Large intestine (tissue), 3 donors: ENCODE results near the gene NEUROG1. TPM values are rescaled to one million over a fixed set of nuclear protein-coding genes. Genes with fewer than 3 reads are reported as not detected.
"Not testable (repeated sequence)": the region's sequence is repeated elsewhere in the genome, so short reads cannot be mapped to it uniquely, and the experiment has no call there.

Source experiments
- DNase-seq, 2 donors: peaks; one replicate each; pipeline versions ENCODE4 v3.0.0 to v3.0.0-alpha.2; 2013
- H3K27ac ChIP-seq: one replicate; pipeline ENCODE4 v1.5.1; 2013; ENCODE audit warnings: low read length
- H3K27me3 ChIP-seq: 2 replicates; pipeline ENCODE4 v1.6.1; 2013; ENCODE audit warnings: low read length; ENCODE audit not compliant: control insufficient read depth, insufficient read depth
- H3K36me3 ChIP-seq: 2 replicates; pipeline ENCODE4 v1.6.1; 2013; ENCODE audit warnings: low read length; ENCODE audit not compliant: control insufficient read depth, insufficient read depth
- H3K4me1 ChIP-seq: one replicate; pipeline ENCODE4 v1.6.1; 2013; ENCODE audit warnings: low read length; ENCODE audit not compliant: control insufficient read depth, insufficient read depth
- H3K4me3 ChIP-seq: one replicate; pipeline ENCODE4 v1.5.1; 2013; ENCODE audit warnings: low read length
- H3K9me3 ChIP-seq: one replicate; pipeline ENCODE4 v1.6.1; 2013; ENCODE audit warnings: mild to moderate bottlenecking, low read depth, low read length, moderate library complexity; ENCODE audit not compliant: control insufficient read depth
- WGBS: methylation state at CpG from one replicate; pipeline ENCODE4 v1.1.5; 2013; ENCODE audit warnings: low lambda C conversion rate; ENCODE audit not compliant: insufficient coverage; 5-methylcytosine and 5-hydroxymethylcytosine counted together
- polyA plus RNA-seq: library from polyadenylated mRNA; unstranded; fragments of 120-200 nt; gene quantifications from one replicate; pipeline ENCODE4 v1.2.1, GENCODE V29; 2013

Gene NEUROG1
- polyA plus RNA-seq, 1 donor: not detected

- WGBS: 60% methylated on average over 1 of the region's 4 CpGs
Observed at GRCh38 chr5:135495531-135495930, 40.2 kb downstream of the NEUROG1 start.

DNA sequence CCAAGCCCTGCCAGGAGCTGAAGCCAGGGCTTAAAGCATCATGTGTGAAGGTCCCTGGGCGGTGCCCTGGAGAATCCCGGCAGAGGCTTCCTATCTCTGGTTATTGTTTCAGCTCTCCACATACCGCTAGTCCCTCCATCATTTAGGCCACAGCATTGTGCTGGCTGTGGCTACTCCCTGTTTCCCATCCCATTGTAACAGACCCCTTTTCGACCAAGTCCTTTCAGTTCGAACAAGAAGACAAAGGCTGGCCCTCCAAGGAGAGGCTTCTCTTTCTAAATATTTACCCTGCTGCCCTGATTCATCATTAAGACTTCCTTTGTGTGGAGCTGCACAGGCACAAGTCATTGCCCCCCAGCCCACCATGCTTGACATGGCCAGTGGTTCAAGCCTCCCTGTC is 41.6 kb downstream of the NEUROG1 start:
- WGBS: 100% methylated on average over 1 of the region's 5 CpGs
- peaks cover 11% of the 10 kb centered on the region for H3K4me1 ChIP-seq
- H3K4me3 ChIP-seq: no peak overlapping the region
- H3K36me3 ChIP-seq: no peaks in the 10 kb centered on the region
- DNase-seq: no peak
- peaks cover 5% of the 10 kb centered on the region for H3K9me3 ChIP-seq
- peaks cover 87% of the 10 kb centered on the region for H3K27me3 ChIP-seq
- H3K27ac ChIP-seq: no peak overlapping the region

More at GRCh38 chr5:135495531-135495930, 40.2 kb downstream of the NEUROG1 start:
- not testable (repeated sequence) for DNase-seq, H3K4me3 ChIP-seq, H3K9me3 ChIP-seq, H3K36me3 ChIP-seq, H3K4me1 ChIP-seq, H3K27ac ChIP-seq
- H3K27me3 ChIP-seq: peaks cover 78% of the 10 kb centered on the region

DNA sequence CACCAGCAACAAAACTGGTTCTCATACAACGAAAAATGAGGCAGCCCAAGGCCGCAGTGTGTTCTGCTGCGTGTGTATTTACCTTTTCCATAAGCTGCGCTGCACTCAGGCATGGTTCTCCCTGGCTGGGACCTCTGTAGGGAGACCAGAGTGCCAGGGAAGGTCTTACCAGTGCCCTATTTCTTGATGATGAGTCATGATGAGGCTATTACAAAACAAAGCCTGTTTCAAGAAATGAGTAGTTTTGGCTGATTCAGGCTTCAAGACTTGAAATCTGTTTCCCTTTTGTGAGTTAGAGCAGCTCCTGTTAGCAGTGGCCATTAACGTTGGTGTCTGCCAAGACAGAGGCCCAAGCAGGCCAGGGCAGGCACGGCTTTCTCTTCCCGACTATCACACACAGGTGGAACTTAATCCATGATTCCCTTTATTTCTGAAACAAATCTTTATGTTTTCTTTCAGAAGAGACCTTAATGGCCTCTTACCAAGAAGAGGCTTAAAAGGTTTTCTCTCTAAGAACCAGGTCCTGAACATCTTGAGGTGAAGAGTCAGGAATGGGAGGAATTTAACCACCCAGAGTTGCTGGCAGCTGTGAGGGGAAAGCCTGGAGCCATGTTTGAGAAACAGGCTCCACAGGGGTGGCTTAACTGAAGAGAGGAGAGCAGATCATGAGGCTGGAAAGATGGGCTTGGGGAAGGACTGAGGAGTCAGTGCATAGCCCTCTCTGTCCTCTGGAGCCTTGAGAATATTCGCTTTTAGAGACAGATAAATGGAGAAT is 42.2 kb downstream of the NEUROG1 start:
- DNase-seq: no peak
- Histone ChIP-seq H3K27me3 (peaks cover 87% of the 10 kb centered on the region), H3K4me3 (no peak overlapping the region), H3K9me3 (peaks cover 9% of the 10 kb centered on the region), H3K27ac (no peak overlapping the region), H3K36me3 (no peaks in the 10 kb centered on the region), H3K4me1 (peaks cover 17% of the 10 kb centered on the region)
- no CpG with 5 or more reads among the region's 8 CpGs for WGBS

- Histone ChIP-seq H3K4me1 (peaks cover 18% of the 10 kb centered on the region), H3K4me3 (no peak overlapping the region), H3K27ac (no peak overlapping the region), H3K27me3 (peaks cover 87% of the 10 kb centered on the region), H3K9me3 (peaks cover 10% of the 10 kb centered on the region), H3K36me3 (no peaks in the 10 kb centered on the region)
- WGBS: no CpG with 5 or more reads among the region's 3 CpGs
- no peak for DNase-seq
Observed at GRCh38 chr5:135492319-135492626, 43.5 kb downstream of the NEUROG1 start.

DNA sequence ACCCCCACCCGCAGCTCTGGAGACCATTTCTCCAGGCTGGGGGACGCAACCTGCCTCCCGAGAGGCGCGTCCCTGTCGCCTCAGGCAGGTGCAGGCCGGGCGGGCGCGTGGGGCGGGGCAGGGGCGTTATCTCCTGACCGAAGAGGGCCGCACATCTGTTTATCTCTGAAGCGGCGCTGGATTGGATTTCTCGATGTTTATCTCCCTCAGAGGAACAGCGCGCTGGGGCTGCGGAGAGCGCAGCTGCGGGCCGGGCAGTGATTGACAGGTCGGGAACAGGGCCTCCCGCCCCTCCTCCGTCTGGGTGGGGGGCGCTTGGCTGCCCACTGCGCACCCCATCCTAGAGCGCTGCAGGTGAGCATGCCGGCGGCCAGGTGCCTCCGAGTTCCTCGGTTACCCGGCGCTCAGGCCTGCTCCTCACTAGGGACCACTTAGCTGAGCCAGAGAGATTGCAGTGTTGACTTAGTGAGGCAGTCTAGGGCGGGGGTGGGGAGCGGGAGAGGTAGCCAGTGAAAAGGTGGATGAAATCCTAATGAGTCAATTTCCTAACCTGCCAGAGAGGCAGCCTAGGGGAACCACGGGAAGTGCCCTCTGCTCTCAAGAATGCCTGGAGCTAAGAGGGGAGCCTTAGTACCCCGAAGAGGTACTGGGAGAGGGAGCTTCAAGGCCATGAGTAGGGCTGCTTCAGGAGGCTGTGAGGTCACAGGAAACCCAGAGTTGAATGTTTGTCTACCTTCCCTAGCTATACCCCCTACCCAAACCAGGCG is 44.0 kb downstream of the NEUROG1 start:
- peaks cover 88% of the 10 kb centered on the region for H3K27me3 ChIP-seq
- WGBS: no CpG with 5 or more reads among the region's 40 CpGs
- H3K4me1 ChIP-seq: peaks cover 18% of the 10 kb centered on the region
- H3K27ac ChIP-seq: no peak overlapping the region
- peak; percentile 6 to 35 for DNase-seq
- H3K9me3 ChIP-seq: peaks cover 10% of the 10 kb centered on the region
- no peak overlapping the region for H3K4me3 ChIP-seq
- H3K36me3 ChIP-seq: no peaks in the 10 kb centered on the region

DNA sequence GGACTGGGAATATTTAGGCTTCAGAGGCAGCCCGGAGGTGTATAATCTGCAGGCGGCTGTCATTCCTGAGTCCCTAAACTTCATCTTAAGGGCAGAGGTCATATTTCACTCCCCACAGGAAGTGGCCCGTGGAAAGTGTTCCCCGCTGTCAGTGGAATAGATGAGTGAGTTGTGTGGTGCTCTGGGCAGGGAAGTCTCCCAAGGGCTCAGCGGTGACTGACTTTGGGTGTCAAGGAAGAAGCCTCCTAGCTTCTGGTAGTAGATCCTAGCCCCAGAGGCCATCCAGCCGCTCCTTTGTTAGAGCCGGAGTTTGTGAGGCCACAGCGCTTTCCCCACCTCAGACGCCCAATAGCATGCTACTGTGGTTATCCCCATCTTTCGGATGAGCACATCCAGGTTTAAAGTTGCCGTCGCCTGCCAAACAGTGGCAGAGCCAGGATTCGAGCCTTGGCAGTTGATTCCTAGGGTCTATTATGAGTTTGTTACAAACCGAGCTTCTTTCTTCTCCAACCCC is 44.7 kb downstream of the NEUROG1 start:
- H3K4me3 ChIP-seq: no peak overlapping the region
- H3K36me3 ChIP-seq: no peaks in the 10 kb centered on the region
- WGBS: no CpG with 5 or more reads among the region's 14 CpGs
- H3K27me3 ChIP-seq: peaks cover 90% of the 10 kb centered on the region
- H3K4me1 ChIP-seq: peaks cover 18% of the 10 kb centered on the region
- DNase-seq: no peak
- H3K27ac ChIP-seq: no peak overlapping the region
- peaks cover 10% of the 10 kb centered on the region for H3K9me3 ChIP-seq

DNA sequence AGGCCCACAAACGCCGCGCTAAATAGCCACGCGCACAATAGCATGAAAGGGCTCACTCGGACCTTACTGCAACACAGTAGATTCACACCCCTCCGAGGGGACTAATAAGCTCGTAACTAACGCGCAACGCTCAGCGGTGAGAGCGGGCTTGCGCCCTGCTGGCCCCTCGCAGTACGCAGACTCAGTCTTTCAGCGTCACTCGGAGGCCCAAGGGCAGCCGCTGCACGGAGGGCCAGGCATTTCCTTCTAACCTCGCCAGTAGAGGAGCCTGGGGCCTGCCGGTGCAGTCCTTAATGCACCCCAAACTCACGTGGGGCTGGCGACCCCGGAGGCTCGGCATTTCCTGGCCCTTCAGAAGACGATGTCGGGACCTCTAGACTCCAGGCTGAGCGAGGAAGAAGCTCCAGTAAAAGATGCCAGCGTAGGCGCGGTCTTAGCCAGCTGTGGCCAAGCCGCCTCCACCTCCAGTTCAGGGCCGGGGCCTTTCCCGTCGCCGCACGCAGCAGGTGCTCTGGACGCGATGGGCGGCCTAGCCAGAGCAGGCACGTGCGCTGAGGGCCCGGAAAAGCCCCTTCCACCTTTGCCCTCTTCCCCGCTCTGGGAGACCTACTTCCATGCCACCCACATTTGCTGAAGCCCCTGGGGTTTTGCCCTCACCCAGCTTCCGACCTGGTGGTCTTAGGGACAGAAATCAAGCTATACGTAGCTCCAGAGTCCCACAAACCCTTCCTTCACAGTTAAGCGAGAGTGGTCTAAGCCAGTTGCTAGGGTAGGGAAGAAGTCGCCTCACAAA is 45.3 kb downstream of the NEUROG1 start:
- no peak overlapping the region for H3K4me3 ChIP-seq
- no CpG with 5 or more reads among the region's 49 CpGs for WGBS
- no peak for DNase-seq
- peaks cover 97% of the 10 kb centered on the region for H3K27me3 ChIP-seq
- no peaks in the 10 kb centered on the region for H3K36me3 ChIP-seq
- no peak overlapping the region for H3K27ac ChIP-seq
- H3K9me3 ChIP-seq: peaks cover 10% of the 10 kb centered on the region
- peaks cover 18% of the 10 kb centered on the region for H3K4me1 ChIP-seq

DNA sequence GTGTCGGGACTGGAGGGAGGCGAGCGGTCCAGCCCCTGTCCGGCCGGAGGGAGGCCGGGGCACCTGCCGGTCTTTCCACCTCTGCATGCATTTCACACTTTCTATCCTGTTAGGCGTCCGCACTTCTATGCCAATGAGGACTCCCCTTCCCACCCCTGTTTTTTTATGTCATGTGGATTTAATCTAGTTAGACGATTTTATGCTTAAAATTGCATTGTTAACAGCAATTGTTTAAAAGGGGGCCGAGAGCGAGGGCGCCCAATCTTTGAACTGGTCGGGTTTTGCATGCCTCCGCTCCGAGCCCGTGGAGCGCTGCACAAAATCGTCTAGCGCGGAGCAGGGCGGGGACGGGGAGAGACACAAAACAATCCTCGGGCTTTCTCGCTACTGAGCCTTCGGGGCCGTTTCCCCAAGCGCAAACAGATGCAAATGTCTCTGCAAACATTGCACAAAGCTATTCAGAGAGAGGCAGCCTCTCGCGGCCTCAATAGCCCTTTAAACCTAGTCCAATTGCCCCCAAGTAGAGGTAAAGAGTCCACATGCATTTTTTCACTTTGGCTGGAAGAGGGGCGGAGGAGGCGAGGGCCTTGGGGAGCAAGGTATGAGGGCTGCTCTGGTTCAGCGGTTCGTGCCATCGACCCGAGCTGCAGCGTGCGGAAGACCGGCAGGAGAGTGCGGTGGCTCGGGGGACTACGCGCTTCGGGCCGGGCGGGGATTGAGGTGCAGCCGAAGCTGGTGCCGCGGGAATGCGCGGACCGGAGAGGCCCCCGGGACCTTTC is 46.1 kb downstream of the NEUROG1 start:
- peaks cover 10% of the 10 kb centered on the region for H3K9me3 ChIP-seq
- peaks cover 96% of the 10 kb centered on the region for H3K27me3 ChIP-seq
- H3K27ac ChIP-seq: no peak overlapping the region
- no peak overlapping the region for H3K4me3 ChIP-seq
- WGBS: 20% methylated on average over 4 of the region's 53 CpGs
- peaks cover 18% of the 10 kb centered on the region for H3K4me1 ChIP-seq
- no peak for DNase-seq
- H3K36me3 ChIP-seq: no peaks in the 10 kb centered on the region

DNA sequence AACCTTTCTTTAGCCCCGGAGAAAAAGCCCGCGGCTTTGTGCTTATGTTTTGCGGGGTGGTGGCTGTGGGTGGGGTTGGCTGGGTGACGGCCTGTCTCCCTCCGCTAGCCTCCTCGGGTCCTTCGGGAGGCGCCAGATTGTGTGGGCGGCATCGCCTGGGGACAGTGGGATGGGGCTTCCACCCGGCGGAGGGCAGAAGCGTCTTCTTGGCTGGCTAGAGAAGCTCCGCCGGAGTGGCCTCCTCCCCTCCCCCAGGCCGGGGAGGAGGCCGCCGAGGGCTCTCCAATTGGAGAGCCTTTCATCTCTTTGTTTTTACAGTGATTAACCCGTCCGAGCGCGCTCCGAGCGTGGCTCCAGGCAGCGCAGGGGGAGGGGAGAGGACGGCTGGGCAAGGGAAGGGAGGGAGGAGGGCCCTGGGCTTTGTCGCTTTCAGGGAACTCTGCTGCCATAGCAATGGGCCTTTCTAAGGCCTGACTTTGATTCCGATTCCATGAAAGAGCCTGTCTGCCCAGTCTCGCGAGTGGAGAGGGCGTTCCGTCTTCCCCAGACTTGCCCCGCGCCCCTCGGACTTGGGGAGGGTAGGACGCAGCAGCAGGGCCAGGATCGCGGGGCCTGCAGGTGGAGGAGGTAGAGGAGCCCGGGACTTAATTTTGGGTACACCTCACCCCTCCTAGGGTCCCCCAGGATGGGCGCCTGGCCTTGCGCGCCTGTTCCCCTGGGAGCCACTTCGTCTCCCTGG is 46.9 kb downstream of the NEUROG1 start:
- Histone ChIP-seq H3K9me3 (peaks cover 10% of the 10 kb centered on the region), H3K27me3 (peaks cover 93% of the 10 kb centered on the region), H3K4me1 (peaks cover 18% of the 10 kb centered on the region), H3K27ac (no peak overlapping the region), H3K36me3 (no peaks in the 10 kb centered on the region), H3K4me3 (peak overlapping the region; percentile 13)
- no CpG with 5 or more reads among the region's 44 CpGs for WGBS
- DNase-seq: peak; percentile 17 to 18
